Measurements from ENCODE around the gene ZNF768.

ZNF768 gene

DNA sequence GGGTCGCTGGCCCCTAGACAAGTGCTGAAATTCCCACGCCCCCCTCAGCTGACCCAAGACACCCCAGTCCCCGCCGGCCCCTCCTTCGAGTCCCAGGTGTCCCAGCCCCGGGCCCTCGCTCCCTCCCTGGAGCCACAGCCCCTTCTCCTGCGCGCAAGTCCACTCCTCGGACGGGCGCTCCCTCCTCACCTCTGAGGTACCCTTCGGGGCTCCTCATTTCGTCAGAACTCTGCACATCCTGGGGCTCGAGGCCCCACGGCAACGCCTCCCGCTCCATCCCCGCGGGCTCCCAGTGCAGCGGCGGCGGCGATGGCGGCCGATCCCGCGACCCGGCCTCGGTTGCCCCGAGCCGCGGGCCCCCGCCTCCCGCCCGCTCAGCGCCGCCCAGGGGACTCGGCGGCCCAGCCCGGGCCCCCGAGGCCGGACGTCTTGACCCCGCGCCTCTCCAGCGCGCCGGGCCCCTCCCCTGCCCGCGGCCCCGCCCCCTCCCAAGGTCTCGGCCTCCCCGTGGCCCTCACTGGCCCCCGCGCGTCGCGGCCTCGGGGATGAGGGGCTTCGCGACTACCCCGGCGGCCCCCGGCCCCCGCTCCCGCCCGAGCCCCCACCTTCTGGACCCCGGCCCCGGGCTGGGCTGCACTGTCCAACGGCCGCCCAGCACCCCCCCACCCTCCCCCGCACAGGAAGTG lies at the start of gene ZNF768:
Gene ZNF768, minus strand, starts transcription at position 430 of the 686 bp plus-strand sequence. Its CDS starts 153 bp downstream, at position 277.
- no peak for DNase-seq (ENCODE audit: low read depth)

DNA sequence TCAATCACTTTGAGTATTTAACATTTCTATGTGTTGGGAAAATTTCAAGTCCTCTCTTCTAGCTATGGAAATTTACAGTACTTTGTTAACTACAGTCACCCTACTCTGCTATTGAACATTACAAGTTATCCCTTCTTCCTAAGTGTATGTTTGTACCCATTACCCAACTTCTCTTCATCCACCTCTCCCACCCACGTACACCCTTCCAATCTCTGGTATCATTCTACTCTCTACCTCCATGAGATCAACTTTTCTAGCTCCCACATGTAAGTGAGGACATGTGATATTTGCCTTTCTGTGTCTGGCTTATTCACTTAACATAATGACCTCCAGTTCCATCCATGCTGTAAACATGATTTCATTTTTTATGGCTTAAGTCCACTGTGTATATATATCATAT lies 48.3 kb upstream of the ZNF768 start:
- DNase-seq (ENCODE audit: low read depth), result no peak

DNA sequence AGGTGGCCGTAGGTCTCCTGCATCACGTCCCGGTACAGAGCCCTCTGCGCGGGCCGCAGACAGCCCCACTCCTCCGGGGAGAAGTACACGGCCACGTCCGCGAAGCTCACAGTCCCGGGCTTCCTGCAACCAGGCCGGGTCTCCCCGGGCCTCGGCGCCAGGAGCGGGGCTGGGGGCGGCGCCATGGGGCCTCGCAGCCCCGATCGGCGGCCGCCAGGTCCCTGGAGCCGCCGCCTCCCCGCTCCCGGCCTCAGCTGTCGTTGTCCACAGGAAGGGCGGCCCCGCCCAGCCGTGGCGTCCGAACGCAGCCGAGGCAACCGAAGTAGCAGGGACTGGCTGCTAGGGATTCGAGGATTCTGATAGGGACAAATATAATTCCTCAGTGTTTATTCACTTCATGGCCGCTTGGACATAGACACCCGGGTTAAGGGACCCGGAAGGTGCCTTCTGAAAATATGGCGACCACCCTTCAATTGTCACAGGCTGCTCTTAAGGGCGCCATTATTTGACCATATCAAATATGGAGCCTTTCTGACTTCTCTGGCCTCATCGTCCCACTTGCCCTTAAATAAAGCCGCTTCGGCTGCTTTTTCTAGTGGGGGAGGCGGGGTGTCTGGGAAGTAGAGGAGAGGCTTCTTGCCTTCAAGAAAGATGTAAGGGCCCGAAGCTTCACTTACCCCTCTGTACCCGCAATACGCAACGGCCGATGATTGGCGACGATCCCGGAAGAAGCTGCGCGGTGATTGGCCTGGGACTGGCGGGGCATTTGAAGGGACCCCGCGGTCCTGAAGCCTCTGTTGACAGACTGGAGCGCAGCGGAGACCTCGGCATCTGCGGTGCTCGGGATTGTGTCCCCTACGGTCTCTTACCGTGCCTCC lies 45.3 kb upstream of the ZNF768 start, which contains the start of gene ZNF688:
Gene ZNF688, minus strand, starts transcription at position 270 of the 878 bp plus-strand sequence. Its CDS starts 85 bp downstream, at position 185.
- peak; percentile 89 for DNase-seq (ENCODE audit: low read depth)

DNA sequence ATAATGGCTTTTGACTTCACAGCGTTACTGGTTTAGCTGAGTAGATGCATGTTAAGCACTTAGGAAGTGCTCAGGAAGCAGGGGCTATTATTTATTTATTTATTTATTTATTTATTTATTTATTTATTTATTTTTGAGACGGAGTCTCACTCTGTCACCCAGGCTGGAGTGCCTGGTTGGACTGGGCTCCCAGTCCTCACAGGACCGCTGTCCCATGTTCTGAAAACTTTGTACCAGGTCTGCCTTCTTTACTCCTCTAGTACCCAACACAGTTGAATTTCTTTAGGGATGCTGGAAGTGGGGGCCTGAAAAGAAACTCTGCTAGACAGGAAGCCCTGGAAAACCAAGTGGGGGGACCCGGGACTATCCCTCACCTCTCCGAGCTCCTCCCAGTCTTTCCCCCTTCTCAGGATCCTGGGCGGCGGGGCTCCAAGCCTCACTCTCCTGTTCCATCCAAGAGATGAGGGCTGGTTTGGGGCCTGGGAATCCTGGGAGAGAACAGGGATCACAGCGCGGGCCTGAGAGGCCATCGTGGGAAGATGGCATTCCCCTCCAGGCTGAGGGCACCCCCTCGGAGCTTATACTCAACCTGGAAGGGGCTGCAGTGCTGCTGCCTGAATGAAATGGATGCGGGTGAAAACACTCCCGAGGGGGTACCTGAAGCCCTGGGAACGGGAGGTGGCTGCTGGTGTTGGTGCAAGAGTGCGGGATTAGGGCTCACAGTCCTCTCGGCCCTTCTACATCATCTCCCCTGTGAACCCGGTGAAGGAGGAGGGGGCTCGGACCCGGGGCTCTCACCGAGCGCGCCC lies 44.5 kb upstream of the ZNF768 start:
- no peak for DNase-seq (ENCODE audit: low read depth)

DNA sequence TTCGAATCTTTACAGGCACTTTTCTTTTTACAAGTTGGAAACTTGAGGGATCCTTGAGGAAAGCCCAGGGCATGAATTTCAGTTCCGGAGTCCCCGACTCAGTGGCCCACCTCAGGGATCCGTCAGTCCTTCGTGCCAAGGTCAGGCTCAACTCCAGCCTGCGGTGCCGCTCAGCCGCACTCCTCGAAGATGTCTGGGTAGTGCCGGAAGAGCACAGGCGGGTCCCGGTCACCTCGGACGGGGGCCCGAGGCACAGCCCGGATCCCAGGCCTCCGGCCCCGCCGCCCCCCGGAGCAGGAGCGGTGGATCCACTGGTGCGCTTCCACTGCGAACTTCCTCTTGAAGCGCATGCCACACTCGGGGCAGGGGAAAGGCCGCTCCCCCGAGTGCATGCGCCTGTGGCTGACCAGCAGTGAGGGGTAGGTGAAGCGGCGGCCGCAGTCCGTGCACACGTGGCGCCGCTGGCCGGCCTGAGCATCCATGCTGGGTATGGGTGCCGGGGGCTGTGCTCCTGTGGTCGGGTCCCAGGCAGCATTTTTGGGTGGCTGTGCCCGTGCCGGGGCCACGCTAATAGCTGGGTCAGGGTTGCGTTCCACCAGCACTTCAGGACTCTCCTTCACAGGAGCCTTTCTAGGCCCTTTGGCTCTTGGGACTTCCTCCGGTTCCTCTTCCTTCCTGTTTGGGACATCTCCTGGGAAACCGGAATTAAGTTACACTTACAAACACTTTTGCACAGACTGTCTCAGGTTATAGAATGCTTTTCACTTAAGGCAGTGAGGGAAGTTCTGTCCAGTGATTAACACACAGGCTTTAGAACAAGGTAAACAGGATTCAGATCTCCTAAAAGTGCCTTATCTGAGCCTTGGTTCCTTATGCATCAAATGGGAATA lies 43.6 kb upstream of the ZNF768 start:
- no peak for DNase-seq (ENCODE audit: low read depth)

DNA sequence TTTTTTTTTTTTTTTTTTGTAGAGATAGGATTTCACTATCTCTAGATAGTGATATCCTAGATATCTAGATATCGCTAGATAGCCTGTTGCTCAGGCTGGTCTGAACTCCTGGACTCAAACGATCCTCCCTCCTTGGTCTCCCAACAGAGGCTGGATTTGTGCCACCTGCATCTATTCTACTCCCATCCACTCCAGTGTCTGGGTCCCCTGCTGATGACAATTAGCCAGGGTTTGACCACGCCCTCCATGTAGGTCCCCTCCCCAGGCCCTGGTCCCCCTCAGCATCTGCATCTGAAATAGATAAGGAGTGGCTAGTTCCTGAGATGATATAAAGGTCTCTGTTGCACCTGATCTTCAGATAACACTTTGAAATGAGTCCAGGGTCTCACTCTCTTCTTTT lies 42.9 kb upstream of the ZNF768 start:
- DNase-seq (ENCODE audit: low read depth), result no peak

DNA sequence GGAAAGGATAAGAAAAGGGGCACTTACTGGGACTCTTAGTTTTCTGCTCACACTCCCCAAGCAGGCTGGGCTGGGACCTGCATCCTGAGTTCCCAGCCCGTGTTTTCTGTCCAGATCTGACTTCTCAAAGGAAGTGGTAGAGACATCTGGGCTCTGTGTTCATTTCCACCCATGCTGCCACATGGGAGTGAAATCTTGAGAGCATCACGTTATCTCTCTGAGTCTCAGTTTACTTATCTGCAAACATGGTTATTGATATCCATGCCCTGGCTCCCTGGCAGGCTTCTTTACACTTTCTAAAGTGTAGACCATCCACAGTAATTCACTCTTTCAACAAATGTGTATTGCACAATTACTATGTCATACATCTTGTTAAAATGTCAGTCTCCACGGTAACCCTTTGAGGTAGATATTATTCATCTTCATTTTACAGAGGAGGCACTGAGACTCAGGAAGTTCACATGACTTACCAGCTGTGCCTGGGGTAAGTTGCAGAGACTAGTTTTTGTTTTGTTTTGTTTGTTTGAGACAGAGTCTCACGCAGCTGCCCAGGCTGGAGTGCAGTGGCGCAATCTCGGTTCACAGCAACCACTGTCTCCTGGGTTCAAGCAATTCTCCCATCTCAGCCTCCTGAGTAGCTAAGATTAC lies 41.7 kb upstream of the ZNF768 start:
- no peak for DNase-seq (ENCODE audit: low read depth)

DNA sequence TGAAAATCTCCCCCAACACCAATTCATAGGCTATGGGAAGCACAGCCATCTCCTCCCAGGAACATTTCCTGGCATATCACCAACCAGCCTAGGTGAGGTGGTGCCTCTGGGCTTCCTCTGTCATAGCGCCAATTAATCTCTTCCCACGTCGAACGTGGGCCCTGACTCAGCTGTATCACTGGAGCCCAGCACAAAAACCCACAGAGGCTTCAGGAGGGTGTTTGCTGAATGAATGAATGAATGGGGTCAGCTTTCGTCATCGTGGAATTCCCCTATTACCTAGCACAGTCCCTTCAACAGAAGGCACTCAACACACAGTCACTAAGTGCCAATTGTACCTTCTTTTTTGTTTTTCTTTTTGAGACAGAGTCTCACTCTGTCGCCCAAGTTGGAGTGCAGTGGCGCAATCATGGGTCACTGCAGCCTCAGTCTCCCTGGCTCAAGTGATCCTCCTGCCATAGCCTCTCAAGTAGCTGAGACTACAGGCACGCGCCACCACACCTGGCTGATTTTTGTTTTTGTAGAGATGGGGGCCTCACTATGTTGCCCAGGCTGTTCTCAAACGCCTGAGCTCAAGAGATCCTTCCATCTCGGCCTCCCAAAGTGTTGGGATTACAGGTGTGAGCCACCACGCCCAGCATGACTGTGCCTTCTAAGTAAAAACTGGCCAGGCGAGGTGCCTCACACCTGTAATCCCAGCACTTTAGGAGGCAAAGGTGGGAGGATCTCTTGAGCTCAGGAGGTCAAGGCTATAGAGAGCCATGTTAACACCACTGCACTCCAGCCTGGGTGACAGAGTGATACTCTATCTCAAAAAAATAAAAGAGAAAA lies 41.0 kb upstream of the ZNF768 start:
- DNase-seq (ENCODE audit: low read depth), result no peak

DNA sequence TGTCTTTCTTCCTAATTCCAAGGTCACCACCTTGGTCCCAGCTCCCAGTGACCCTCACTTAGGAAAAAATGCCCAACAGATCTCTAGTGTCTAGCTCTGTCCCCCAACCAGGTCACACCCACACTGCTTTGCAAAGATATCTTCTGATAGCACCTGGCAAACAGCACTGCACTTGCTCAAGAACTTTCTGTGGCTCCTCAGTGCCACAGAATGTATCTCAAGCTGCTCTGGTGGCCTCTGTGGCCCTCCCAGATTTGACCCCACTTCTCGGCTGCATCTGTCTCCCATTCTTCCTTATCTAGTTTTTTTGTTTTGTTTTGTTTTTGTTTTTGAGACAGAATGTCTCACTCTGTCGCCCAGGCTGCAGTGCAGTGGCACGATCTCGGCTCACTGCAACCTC lies 40.2 kb upstream of the ZNF768 start:
- DNase-seq (ENCODE audit: low read depth), result no peak

DNA sequence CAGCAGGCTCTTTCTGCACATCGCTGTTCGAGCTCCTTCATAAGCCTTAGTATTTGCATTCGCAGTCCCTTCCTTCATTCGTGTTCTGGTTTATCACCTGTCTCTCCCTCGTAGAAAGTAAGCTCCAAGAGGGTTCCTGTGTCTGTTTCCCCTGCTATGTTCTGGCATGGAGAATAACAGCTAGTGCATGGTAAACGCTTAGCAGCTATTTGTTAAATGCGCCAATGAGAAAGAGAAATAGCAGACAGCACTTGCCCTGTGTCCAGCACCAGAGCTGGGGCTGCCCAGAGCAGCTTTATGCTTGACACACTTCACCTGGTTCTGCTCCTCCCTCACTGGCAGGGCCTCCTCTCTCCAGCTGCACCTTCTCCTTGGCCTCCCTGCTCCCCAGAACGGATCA lies 39.6 kb upstream of the ZNF768 start:
- DNase-seq (ENCODE audit: low read depth), result no peak

DNA sequence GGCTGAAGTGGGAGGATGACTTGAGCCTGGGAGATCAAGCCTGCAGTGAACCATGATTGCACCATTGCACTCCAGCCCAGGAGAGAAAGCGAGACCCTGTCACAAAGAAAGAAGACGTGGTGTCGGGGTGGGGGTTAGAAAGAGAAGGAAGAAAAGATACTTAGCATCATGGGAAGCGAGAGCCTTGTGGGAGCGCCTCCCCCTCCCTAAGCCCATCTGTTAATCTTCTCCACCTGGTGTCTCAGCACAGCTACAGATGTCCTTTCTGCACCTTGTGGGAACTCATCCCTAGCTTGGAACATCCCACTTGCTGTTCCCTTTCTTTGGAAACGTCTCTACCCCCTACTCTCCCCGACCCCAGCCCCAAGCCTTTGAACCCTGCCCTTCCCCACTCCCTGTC lies 39.2 kb upstream of the ZNF768 start:
- no peak for DNase-seq (ENCODE audit: low read depth)

DNA sequence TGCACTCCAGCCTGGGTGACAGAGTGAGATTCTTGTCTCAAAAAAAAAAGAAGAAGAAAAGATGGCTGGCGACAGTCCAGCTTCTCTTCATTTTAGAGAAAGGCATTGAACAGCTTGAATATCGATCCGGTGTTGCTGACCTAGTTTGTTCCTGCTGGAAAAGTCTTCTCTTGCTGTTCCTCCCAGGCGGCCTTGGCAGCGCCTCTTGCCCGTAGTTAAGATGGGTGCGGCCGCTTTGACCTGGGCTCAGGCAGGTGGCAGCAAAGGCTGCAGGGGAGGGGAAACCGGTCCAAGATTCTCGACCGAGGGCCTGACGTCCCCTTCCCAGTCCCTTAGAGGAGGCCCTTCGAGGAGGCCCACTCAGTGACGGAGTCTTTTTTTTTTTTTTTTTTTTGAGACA lies 35.7 kb upstream of the ZNF768 start:
- DNase-seq (ENCODE audit: low read depth), result no peak

DNA sequence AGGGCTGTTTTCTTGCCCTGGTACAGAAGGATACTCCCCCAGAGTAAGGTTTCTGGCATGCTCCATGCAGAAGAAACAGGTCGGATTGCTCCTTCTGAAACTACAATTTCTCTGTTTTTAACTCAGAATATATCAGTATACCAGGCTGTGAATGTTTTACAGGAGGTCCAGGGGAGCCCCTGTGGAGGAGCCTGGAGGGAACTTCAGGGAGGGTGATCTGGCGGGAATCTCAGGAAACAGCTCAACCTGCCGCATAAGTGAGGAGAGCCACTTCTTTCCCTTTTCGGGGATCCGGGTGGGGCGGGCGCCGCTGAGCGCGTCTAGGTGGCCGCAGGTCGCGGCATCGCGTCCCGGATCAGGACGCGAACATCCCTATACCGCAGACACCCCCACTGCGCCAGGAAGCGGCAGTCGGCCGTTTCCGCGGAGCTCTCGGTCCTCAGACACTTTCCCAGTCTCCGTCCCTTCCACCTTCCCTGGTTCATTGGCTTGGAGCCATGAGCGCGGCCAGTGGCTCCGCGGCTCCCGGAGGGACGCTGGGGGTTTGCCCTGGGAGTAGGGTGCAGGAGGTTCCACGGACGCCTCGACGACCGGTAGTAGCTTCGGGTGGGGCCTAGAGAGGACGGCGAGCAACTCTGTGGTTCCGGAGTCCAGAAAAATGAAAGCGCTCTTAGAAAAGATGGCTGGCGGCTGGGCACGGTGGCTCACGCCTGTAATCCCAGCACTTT lies 34.9 kb upstream of the ZNF768 start:
- DNase-seq (ENCODE audit: low read depth), result no peak

DNA sequence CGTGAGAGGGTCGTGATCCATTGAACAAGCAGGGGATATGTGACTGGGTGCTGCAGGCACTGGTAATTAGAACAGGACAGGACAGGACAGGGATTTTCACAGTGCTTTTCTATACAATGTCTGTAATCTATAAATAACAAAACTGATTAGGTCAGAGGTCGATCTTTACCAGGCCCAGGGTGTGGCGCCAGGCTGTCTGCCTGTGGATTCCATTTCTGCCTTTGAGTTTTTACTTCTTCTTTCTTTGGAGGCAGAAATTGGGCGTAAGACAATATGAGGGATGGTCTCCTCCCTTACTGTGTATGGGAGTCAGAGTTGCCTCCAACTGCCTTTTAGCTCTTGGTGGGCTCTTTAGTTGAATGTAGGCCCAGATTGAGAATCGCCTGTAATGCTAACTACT lies 33.3 kb upstream of the ZNF768 start:
- no peak for DNase-seq (ENCODE audit: low read depth)

DNA sequence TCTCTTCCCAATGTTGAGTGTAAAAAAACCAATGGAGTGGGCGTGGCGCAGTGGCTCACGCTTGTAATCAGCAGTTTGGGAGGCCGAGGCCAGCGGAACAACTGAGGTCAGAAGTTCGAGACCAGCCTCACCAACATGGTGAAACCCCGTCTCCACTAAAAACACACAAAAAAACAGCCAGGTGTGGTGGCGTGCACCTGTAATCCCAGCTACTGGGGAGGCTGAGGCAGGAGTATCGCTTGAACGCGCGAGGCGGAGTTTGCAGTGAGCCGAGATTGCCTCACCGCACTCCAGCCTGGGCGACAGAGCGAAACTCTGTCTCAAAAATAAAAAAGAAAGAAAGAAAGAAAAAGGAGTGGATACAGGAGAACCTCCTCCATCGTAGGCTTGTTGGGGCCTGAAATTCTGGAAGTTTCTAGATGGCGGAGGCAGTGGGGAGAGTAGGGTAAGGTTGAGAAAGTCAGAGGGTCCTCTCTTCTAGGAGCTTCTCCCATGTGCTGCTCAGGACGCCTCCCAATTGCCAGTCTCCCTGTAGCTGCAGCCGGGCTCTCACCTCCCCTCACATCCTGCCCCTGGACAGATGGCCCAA lies 32.5 kb upstream of the ZNF768 start:
- no peak for DNase-seq (ENCODE audit: low read depth)

DNA sequence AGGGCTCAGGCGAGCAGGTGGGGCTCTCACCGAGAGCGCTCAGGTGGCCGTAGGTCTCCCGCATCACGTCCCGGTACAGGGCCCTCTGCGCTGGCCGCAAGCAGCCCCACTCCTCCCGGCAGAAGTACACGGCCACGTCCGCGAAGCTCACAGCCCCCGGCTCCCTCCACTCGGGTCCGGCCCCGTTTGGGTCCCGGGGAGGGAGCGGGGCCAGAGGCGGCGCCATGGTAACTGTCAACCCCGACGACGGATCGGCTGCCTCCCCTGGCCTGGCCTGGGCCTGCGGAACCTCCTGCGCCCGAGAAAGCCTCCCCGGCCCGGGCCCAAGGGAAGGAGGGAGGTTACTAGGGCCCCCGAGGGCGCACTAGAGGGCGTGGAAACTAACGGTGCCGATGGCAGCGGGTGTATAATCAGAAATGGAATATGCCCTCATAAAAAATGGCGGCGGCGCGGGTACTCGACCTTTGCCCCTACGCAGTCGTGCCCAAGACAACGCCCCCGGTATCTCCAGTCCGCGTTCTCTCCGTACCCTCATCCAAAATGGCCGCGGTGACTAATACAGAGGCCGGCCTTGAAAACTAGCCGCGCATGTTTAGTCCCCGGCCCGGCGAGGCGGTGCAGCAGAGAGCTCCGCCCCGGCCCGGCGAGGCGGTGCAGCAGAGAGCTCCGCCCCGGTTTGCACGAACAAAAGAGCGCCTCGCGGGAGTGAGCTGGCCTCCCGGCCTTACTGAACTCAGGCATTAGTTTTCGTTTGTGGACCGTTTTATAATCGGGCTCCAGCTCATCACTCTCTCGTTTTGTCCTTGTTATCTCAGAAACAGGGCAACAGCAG lies 31.8 kb upstream of the ZNF768 start, which contains the start of gene ZNF764:
Gene ZNF764, minus strand, starts transcription at position 418 of the 832 bp plus-strand sequence. Its CDS starts 192 bp downstream, at position 226.
- peak; percentile 88 for DNase-seq (ENCODE audit: low read depth)

DNA sequence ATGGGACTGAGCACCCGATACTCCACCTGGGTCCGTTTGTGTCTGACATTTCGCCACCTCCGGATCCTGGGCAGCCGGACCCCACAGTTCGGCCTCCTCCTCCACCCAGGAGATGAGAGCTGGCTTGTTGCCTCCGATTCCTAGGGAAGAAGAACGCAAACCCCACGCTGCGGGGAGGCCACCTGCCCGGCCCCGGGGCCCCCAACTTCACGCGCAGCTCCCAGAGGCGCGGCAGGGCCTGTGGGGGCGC lies 31.3 kb upstream of the ZNF768 start:
- no peak for DNase-seq (ENCODE audit: low read depth)

DNA sequence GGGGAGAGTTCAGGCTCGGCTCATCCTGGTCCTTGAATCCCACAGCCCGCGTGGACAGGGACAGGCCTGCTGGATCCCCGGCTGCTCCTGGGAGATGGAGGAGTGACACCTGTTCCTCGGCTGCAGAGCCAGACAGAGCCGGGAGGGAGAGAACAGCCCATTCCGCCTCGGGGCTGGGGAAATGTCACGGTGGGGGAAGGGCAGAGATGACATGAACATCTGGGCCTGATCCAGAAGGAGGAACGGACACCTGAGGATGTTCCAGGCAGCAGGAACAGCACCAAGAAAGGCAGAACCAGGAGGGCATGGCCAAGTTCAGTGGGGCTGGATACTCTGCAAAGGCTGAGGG lies 29.7 kb upstream of the ZNF768 start:
- no peak for DNase-seq (ENCODE audit: low read depth)
